Bronchial epithelial cell (primary cell): ENCODE results near the gene TRAPPC5. TPM values are rescaled to one million over a fixed set of nuclear protein-coding genes. Genes with fewer than 3 reads are reported as not detected.

Source experiments
- DNase-seq: peaks from one replicate; pipeline ENCODE4 v3.0.0-alpha.2; 2010; ENCODE audit warnings: low read depth
- FAIRE-seq: peaks from 2 replicates; lab custom pipeline; 2011; peaks lifted over from hg19 to GRCh38; lab: Jason Lieb, UNC
- H3K27me3 ChIP-seq: 2 replicates; pipeline ENCODE4 v1.5.1; 2011; ENCODE audit warnings: low read length; ENCODE audit not compliant: control insufficient read depth, insufficient read depth
- H3K36me3 ChIP-seq: 2 replicates; pipeline ENCODE4 v1.5.1; 2011; ENCODE audit warnings: low read length; ENCODE audit not compliant: control insufficient read depth, insufficient read depth
- H3K4me3 ChIP-seq: 2 replicates; pipeline ENCODE4 v1.5.1; 2011; ENCODE audit warnings: mild to moderate bottlenecking, low read depth, low read length, control low read depth
- CTCF ChIP-seq: IDR thresholded peaks from 2 replicates; pipeline ENCODE4 v1.5.1; 2011; ENCODE audit warnings: mild to moderate bottlenecking, moderate library complexity, low read length, control low read depth, inconsistent platforms; ENCODE audit not compliant: insufficient read depth, severe bottlenecking
- total RNA-seq: library from RNA; depleted of rRNA; stranded (reverse); fragments of >200 nt; gene quantifications from 2 replicates; pipeline ENCODE4 v1.2.1, GENCODE V29; 2014

TRAPPC5 gene
- total RNA-seq, 1 donor from 2014 or later = 29.2 TPM

GRCh38 chr19:7703332-7703731, 22.7 kb downstream of the TRAPPC5 start:
- DNase-seq = no peak
- FAIRE-seq = no peak
- Histone ChIP-seq H3K36me3 (no peaks in the 10 kb centered on the region), H3K27me3 (peaks cover 2% of the 10 kb centered on the region), H3K4me3 (no peak overlapping the region)
- no peak for TF ChIP-seq CTCF

DNA sequence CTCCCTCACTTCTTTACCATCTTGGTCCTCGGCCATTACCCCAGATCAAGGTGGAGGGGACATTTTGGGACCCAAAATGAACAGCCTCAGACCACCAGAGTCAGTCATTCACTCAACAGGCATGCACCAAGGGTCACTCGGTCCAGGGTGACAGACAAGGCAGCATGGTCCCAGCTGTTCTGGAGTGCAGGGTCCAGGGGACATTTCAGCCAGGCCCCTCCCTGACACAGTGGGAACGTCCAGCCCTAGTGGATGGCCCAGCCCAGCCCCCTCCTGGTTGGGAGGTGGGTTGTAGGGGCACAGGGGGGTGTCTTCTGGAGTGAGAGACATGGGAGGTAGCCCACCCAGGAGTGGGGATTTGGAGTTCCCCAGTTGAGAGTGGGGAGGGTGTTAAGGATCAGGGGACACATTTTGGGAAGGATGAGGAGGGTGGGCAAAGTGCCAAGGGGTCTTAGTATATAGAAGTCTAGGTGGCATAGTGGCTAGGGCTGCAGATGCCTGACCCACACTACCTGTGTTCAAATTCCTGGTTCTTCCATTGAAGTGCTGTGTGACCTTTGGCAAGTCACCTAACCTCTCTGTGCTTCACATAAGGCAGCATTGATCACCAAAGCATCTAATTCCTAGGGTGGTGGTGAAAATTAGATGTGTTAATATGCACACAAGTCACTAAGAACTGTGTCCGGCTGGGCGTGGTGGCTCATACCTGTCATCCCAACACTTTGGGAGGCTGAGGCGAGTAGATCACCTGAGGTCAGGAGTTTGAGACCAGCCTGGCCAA, 23.8 kb downstream of the TRAPPC5 start:
- no peak for FAIRE-seq
- Histone ChIP-seq H3K4me3 (no peak overlapping the region), H3K27me3 (no peaks in the 10 kb centered on the region), H3K36me3 (no peaks in the 10 kb centered on the region)
- no peak for TF ChIP-seq CTCF
- no peak for DNase-seq

DNA sequence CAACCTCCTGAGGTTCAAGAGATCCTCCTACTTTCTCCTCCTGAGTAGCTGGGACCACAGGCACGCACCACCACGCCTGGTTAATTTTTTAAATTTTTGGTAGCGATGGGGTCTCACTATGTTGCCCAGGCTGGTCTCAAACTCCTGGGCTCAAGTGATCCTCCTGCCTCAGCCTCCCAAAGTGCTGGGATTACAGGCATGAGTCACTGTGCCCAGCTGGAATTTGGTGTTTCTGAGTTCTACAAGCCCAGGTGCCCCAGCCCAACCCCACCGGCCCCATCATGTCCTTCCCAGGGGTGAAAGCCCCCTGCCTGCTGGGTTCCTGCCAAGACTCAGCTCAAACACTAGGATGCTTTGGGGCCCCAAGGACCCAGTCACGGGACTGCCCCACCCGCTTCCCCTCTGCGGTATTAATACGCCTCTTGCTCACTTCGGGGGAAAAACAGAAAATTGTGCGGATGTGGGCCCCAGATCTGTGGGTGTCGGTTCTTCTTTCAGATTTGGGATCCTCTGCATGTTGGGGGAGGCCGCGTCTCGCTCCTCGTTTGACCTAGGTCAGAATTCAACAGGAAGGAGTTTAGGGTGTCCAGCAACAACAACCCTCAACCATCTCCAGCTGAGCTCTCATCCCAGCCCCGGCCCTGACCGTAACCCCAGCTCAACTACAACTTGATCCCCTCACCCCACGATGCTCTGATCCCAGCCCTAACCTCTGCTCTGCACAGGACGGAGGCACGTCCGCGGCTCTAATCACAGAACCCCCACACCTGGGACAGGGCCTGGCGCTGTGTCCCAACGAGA, 25.0 kb downstream of the TRAPPC5 start:
- DNase-seq (no peak), FAIRE-seq (no peak)
- no peak for TF ChIP-seq CTCF
- H3K36me3 ChIP-seq = no peaks in the 10 kb centered on the region
- H3K4me3 ChIP-seq = no peak overlapping the region
- H3K27me3 ChIP-seq = no peaks in the 10 kb centered on the region

- no peaks in the 10 kb centered on the region for H3K36me3 ChIP-seq
- FAIRE-seq (no peak), DNase-seq (no peak)
- H3K4me3 ChIP-seq = no peak overlapping the region
- no peak for TF ChIP-seq CTCF
- H3K27me3 ChIP-seq = no peaks in the 10 kb centered on the region
Observed at GRCh38 chr19:7706188-7706954, 25.7 kb downstream of the TRAPPC5 start.

DNA sequence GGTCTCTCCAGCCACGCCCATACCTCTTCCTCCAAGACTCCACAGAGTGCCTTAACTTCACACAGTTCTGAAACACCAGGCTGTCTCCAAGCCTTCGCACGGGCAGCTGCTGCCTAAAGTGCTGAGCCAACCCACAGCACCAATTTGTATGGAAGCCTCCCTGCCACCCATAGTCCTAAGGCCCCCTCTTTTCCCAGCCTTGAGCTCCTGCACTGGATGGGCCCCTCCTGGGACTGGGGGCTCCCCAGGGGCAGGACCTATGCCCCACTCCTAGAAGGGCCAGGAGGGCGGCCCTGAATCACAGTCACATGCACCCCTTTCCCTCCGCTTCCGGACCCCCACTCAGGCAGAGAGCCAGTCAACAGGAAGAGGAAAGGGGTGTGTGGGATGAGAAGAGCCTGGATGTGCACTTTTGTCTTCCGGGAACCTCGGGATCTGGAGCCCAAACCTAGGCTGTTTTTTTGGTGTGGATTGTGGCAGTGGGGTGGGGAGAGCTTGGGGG, 26.4 kb downstream of the TRAPPC5 start:
- H3K36me3 ChIP-seq = no peaks in the 10 kb centered on the region
- FAIRE-seq (no peak), DNase-seq (no peak)
- no peak for TF ChIP-seq CTCF
- H3K4me3 ChIP-seq = no peak overlapping the region
- H3K27me3 ChIP-seq = no peaks in the 10 kb centered on the region
